ENCODE measurements around the gene MSRB3.

Gene MSRB3

GRCh38 chr12:65325183-65325582 is 46.7 kb downstream of the MSRB3 start:
- Histone ChIP-seq H4K20me1 (ENCODE audit: low read depth, low read length) (no peaks in the 10 kb centered on the region), H3K79me2 (ENCODE audit: insufficient read depth, low read length) (no peaks in the 10 kb centered on the region), H3K4me2 (ENCODE audit: low read depth, low read length, poor library complexity, severe bottlenecking) (no peak overlapping the region), H3F3A (ENCODE audit: insufficient read depth) (no peaks in the 10 kb centered on the region), H3K9me2 (replicated peaks; ENCODE audit: insufficient read depth, low read length) (no peaks in the 10 kb centered on the region), H3K4me3 (ENCODE audit: insufficient read depth, low read length, poor library complexity, severe bottlenecking) (no peak overlapping the region), H2AFZ (ENCODE audit: low read depth, low read length, severe bottlenecking) (no peak overlapping the region), H3K9me3 (ENCODE audit: insufficient read depth, low read length) (no peaks in the 10 kb centered on the region), H3K27me3 (ENCODE audit: low read length) (no peaks in the 10 kb centered on the region; the same call in 1 of the 2 replicates), H3K9ac (ENCODE audit: low read length) (no peak overlapping the region), H3K27ac (ENCODE audit: low read depth, low read length) (no peak overlapping the region), H3K36me3 (ENCODE audit: low read length) (no peaks in the 10 kb centered on the region)
- TF ChIP-seq EZH2phosphoT487 (conservative IDR thresholded peaks at IDR 0.05; ENCODE audit: low read length) (no peak), CTCF (IDR thresholded peaks at IDR 0.05; ENCODE audit: insufficient read depth, low read length, poor library complexity, severe bottlenecking) (no peak)

GRCh38 chr12:65326616-65327015 is 48.1 kb downstream of the MSRB3 start:
- Histone ChIP-seq H3K4me3 (ENCODE audit: insufficient read depth, low read length, poor library complexity, severe bottlenecking) (no peak overlapping the region), H3K9me2 (replicated peaks; ENCODE audit: insufficient read depth, low read length) (no peaks in the 10 kb centered on the region), H3K4me2 (ENCODE audit: low read depth, low read length, poor library complexity, severe bottlenecking) (no peak overlapping the region), H3K36me3 (ENCODE audit: low read length) (no peaks in the 10 kb centered on the region), H3K79me2 (ENCODE audit: insufficient read depth, low read length) (no peaks in the 10 kb centered on the region), H4K20me1 (ENCODE audit: low read depth, low read length) (no peaks in the 10 kb centered on the region), H2AFZ (ENCODE audit: low read depth, low read length, severe bottlenecking) (no peak overlapping the region), H3F3A (ENCODE audit: insufficient read depth) (no peaks in the 10 kb centered on the region), H3K27me3 (ENCODE audit: low read length) (no peaks in the 10 kb centered on the region; the same call in 1 of the 2 replicates), H3K9me3 (ENCODE audit: insufficient read depth, low read length) (no peaks in the 10 kb centered on the region), H3K9ac (ENCODE audit: low read length) (no peak overlapping the region), H3K27ac (ENCODE audit: low read depth, low read length) (no peak overlapping the region)
- no peak for TF ChIP-seq EZH2phosphoT487 (conservative IDR thresholded peaks at IDR 0.05; ENCODE audit: low read length)

GRCh38 chr12:65327207-65328076 is 49.0 kb downstream of the MSRB3 start:
- no peaks in the 10 kb centered on the region for H3K79me2 ChIP-seq (ENCODE audit: insufficient read depth, low read length)
- no peak overlapping the region for H3K9ac ChIP-seq (ENCODE audit: low read length)
- no peaks in the 10 kb centered on the region for H3K36me3 ChIP-seq (ENCODE audit: low read length)
- H3K27ac ChIP-seq (ENCODE audit: low read depth, low read length): no peak overlapping the region
- TF ChIP-seq EZH2phosphoT487 (conservative IDR thresholded peaks at IDR 0.05; ENCODE audit: low read length) (no peak), CTCF (IDR thresholded peaks at IDR 0.05; ENCODE audit: insufficient read depth, low read length, poor library complexity, severe bottlenecking) (no peak)
- no peak overlapping the region for H2AFZ ChIP-seq (ENCODE audit: low read depth, low read length, severe bottlenecking)
- no peaks in the 10 kb centered on the region; the same call in 1 of the 2 replicates for H3K27me3 ChIP-seq (ENCODE audit: low read length)
- no peaks in the 10 kb centered on the region for H3K9me3 ChIP-seq (ENCODE audit: insufficient read depth, low read length)
- H3K4me3 ChIP-seq (ENCODE audit: insufficient read depth, low read length, poor library complexity, severe bottlenecking): no peak overlapping the region
- H3F3A ChIP-seq (ENCODE audit: insufficient read depth): no peaks in the 10 kb centered on the region
- H3K4me2 ChIP-seq (ENCODE audit: low read depth, low read length, poor library complexity, severe bottlenecking): no peak overlapping the region
- no peaks in the 10 kb centered on the region for H3K9me2 ChIP-seq (replicated peaks; ENCODE audit: insufficient read depth, low read length)
- H4K20me1 ChIP-seq (ENCODE audit: low read depth, low read length): no peaks in the 10 kb centered on the region

- Histone ChIP-seq H3K4me3 (ENCODE audit: insufficient read depth, low read length, poor library complexity, severe bottlenecking) (no peak overlapping the region), H3K36me3 (ENCODE audit: low read length) (no peaks in the 10 kb centered on the region), H3F3A (ENCODE audit: insufficient read depth) (no peaks in the 10 kb centered on the region), H3K9ac (ENCODE audit: low read length) (no peak overlapping the region), H3K9me3 (ENCODE audit: insufficient read depth, low read length) (no peaks in the 10 kb centered on the region), H3K27ac (ENCODE audit: low read depth, low read length) (no peak overlapping the region), H3K79me2 (ENCODE audit: insufficient read depth, low read length) (no peaks in the 10 kb centered on the region), H3K9me2 (replicated peaks; ENCODE audit: insufficient read depth, low read length) (no peaks in the 10 kb centered on the region), H3K4me2 (ENCODE audit: low read depth, low read length, poor library complexity, severe bottlenecking) (no peak overlapping the region), H2AFZ (ENCODE audit: low read depth, low read length, severe bottlenecking) (no peak overlapping the region), H4K20me1 (ENCODE audit: low read depth, low read length) (no peaks in the 10 kb centered on the region), H3K27me3 (ENCODE audit: low read length) (no peaks in the 10 kb centered on the region)
- no peak for TF ChIP-seq EZH2phosphoT487 (conservative IDR thresholded peaks at IDR 0.05; ENCODE audit: low read length)
- no peak for TF ChIP-seq CTCF (IDR thresholded peaks at IDR 0.05; ENCODE audit: insufficient read depth, low read length, poor library complexity, severe bottlenecking)
Observed at GRCh38 chr12:65329721-65330120, 51.2 kb downstream of the MSRB3 start.
